Calu3 (cell line): ENCODE measurements around the gene TEAD4. TPM values are rescaled to one million over a fixed set of nuclear protein-coding genes. Genes with fewer than 3 reads are reported as not detected.

Experiments used
- BruUV-seq: library from RNA; stranded (reverse); fragments of 400-500 nt; replicated peaks from 2 replicates; lab custom pipeline; 2021; lab: Mats Ljungman, UMichigan
- CTCF ChIA-PET: fragments of 300-600 bp; sonication (Branson Sonifier 250); formaldehyde crosslinking; loops from one replicate; lab custom pipeline; 2022; ENCODE audit warnings: antibody characterized with exemption; lab: Charles Lee
- DNase-seq: peaks from one replicate; pipeline ENCODE4 v3.0.0; 2022
- H3K27ac Mint-ChIP-seq: one replicate; pipeline ENCODE4 v1.8.0; 2022; ENCODE audit warnings: mixed read lengths; ENCODE audit not compliant: unreplicated experiment
- H3K27me3 Mint-ChIP-seq: one replicate; pipeline ENCODE4 v1.8.0; 2022; ENCODE audit warnings: mixed read lengths; ENCODE audit not compliant: unreplicated experiment
- H3K36me3 Mint-ChIP-seq: one replicate; pipeline ENCODE4 v1.8.0; 2022; ENCODE audit warnings: mild to moderate bottlenecking, moderate library complexity, mixed read lengths; ENCODE audit not compliant: insufficient read depth, unreplicated experiment
- H3K4me1 Mint-ChIP-seq: one replicate; pipeline ENCODE4 v1.8.0; 2022; ENCODE audit warnings: mild to moderate bottlenecking, low read depth, mixed read lengths; ENCODE audit not compliant: unreplicated experiment
- H3K4me3 Mint-ChIP-seq: one replicate; pipeline ENCODE4 v1.8.0; 2022; ENCODE audit warnings: mild to moderate bottlenecking, low read depth, moderate library complexity, mixed read lengths; ENCODE audit not compliant: unreplicated experiment
- H3K9me3 Mint-ChIP-seq: one replicate; pipeline ENCODE4 v1.8.0; 2022; ENCODE audit warnings: low read depth, mixed read lengths; ENCODE audit not compliant: unreplicated experiment
- CTCF ChIP-seq: fragments of 200-600 bp; IDR thresholded peaks from one replicate; pipeline ENCODE4 v1.8.0; 2022; ENCODE audit warnings: antibody characterized with exemption; ENCODE audit not compliant: unreplicated experiment
- intact Hi-C: fragments of 100-400 bp; cut with micrococcal nuclease; formaldehyde crosslinking; loops from one replicate; pipeline ENCODE4 v1.10.0; 2022; ENCODE audit not compliant: unreplicated experiment
- total RNA-seq: library from RNA; stranded (reverse); gene quantifications from 2 replicates; pipeline ENCODE4 v1.2.3, GENCODE V29; 2022

The TEAD4 gene
- total RNA-seq, 1 experiment from 2014 or later = 33.0 TPM

GRCh38 chr12:2997989-2998670 lies 38.9 kb downstream of the TEAD4 start:
- no peak overlapping the region for H3K27ac Mint-ChIP-seq
- H3K4me3 Mint-ChIP-seq = no peak overlapping the region
- no peak for TF ChIP-seq CTCF
- CTCF ChIA-PET = no interaction called here
- no peak for DNase-seq
- intact Hi-C loops = no loop called here
- H3K4me1 Mint-ChIP-seq = no peaks in the 10 kb centered on the region
- no peaks in the 10 kb centered on the region for H3K9me3 Mint-ChIP-seq
- no peaks in the 10 kb centered on the region for H3K27me3 Mint-ChIP-seq
- no TSS peak for BruUV-seq
- peaks cover 13% of the 10 kb centered on the region for H3K36me3 Mint-ChIP-seq

- CTCF ChIA-PET = no interaction called here
- Mint-ChIP-seq H3K27ac (no peak overlapping the region), H3K9me3 (no peaks in the 10 kb centered on the region), H3K4me3 (no peak overlapping the region), H3K4me1 (no peaks in the 10 kb centered on the region), H3K36me3 (peaks cover 13% of the 10 kb centered on the region), H3K27me3 (no peaks in the 10 kb centered on the region)
- TF ChIP-seq CTCF = no peak
- BruUV-seq = no TSS peak
- intact Hi-C loops = no loop called here
- no peak for DNase-seq
These were observed 39.6 kb downstream of the TEAD4 start for GRCh38 chr12:2998789-2999264.

GRCh38 chr12:2999265-2999841 lies 40.2 kb downstream of the TEAD4 start:
- H3K36me3 Mint-ChIP-seq = peaks cover 13% of the 10 kb centered on the region
- H3K4me3 Mint-ChIP-seq = no peak overlapping the region
- H3K27me3 Mint-ChIP-seq = no peaks in the 10 kb centered on the region
- BruUV-seq = no TSS peak
- no peak for TF ChIP-seq CTCF
- no peaks in the 10 kb centered on the region for H3K9me3 Mint-ChIP-seq
- CTCF ChIA-PET = no interaction called here
- intact Hi-C loops = no loop called here
- H3K4me1 Mint-ChIP-seq = no peaks in the 10 kb centered on the region
- no peak overlapping the region for H3K27ac Mint-ChIP-seq
- no peak for DNase-seq

GRCh38 chr12:3000548-3001275 lies 41.5 kb downstream of the TEAD4 start:
- H3K36me3 Mint-ChIP-seq = peaks cover 13% of the 10 kb centered on the region
- no peak overlapping the region for H3K27ac Mint-ChIP-seq
- BruUV-seq = no TSS peak
- no peak for TF ChIP-seq CTCF
- H3K4me1 Mint-ChIP-seq = no peaks in the 10 kb centered on the region
- CTCF ChIA-PET = no interaction called here
- H3K4me3 Mint-ChIP-seq = no peak overlapping the region
- no peaks in the 10 kb centered on the region for H3K27me3 Mint-ChIP-seq
- no peak for DNase-seq
- no peaks in the 10 kb centered on the region for H3K9me3 Mint-ChIP-seq
- intact Hi-C loops = no loop called here
